NCI-H2107 (cell line): ENCODE data around the gene CNTNAP2.
"Not testable (repeated sequence)": the region's sequence is repeated elsewhere in the genome, so short reads cannot be mapped to it uniquely, and the experiment has no call there.

Experiments used
- DNase-seq: peaks from one replicate; lab custom pipeline; 2025; lab: John Stamatoyannopoulos, UW

CNTNAP2 gene

GRCh38 chr7:148303295-148304082 is 2186.9 kb downstream of the CNTNAP2 start:
- no peak for DNase-seq

DNA sequence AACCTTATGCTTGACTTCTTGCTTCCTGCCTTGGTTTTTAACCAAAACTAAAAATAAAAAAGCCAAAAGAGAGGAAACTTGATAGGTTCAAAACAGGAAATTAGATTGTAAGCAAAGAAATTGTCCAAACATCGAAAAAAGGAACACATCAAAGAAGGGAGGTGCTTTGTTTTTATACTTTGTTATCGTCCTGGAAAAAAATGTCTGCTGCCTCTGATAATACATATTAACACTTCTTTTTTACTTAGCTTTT is 2187.4 kb downstream of the CNTNAP2 start:
- DNase-seq: no peak

GRCh38 chr7:148304456-148304855 is 2187.9 kb downstream of the CNTNAP2 start:
- DNase-seq: no peak

DNA sequence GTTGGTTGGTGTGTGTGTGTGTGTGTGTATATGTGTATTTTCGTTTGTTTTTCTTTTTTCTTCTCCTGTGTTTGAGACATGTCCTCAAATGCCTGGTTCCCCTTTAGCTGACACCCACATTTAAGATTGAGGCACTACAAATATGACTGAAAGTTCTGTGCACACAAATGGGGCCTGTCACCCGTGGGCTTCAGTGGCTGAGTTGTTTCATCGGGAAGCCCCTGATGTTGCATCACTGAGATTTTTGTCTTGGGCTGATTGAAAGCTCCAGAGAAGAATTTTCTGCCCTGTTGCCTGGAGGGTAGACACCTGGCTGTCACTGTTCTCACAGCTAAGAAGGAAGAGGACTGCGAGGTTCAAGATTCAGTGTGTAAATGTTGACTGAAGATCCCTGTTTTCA is 2190.2 kb downstream of the CNTNAP2 start:
- no peak for DNase-seq

GRCh38 chr7:148318102-148318811 is 2201.7 kb downstream of the CNTNAP2 start:
- DNase-seq: no peak

DNA sequence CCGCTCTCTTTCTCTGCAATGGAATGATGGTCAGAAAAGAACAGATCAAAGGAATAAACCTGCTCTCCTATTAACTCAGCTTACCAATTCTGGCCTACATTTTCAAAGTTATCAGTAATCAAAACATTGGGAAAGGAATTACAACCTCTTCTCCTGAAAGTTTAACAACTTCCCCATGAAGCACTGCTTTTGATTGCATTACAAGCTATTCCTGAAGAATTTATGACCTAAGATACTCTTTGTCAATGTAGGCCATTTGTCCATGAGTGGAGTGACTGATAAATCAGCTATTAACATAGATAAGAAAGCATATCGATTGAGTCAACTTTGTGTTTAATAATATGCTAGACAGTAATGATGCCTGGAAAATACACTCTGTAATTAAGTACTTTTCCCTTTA is 2202.2 kb downstream of the CNTNAP2 start:
- no peak for DNase-seq

DNA sequence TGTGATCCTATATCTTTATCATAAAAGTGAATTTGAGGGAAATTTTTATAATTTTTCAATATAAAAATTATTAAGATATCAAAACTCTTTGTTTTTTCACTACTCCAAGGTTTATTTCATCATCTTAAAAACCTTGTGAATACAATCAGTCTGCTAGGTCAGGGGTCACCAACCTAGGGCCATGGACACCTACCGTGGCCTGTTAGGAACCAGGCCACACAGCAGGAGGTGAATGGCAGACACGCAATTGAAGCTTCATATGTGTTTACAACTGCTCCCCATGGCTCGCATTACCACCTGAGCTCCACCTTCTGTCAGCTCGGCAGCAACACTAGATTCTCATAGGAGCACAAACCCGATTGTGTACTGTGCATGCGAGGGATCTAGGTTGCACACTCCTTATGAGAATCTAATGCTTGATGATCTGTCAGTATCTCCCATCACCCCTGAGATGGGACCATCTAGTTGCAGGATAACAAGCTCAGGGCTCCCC is 2202.8 kb downstream of the CNTNAP2 start:
- no peak for DNase-seq

DNA sequence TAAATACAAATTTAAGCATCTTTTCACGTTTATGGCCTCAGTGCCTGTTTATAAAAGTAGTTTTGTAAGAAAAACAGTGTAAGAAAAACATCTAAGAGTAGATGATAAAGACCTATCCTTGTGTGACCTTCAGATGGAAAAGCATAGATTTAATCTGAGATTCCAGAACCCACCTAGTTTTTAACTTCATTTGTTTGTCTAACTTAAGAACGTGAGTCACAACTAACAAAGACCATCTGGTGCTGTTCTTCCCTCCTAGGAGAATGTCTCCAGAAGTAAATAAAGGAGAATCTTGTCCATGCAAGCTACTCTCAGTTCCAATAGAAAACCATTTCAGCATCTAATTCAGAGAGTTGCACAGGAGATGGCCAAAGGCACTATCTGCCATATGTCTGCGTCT is 2208.6 kb downstream of the CNTNAP2 start:
- DNase-seq: no peak

DNA sequence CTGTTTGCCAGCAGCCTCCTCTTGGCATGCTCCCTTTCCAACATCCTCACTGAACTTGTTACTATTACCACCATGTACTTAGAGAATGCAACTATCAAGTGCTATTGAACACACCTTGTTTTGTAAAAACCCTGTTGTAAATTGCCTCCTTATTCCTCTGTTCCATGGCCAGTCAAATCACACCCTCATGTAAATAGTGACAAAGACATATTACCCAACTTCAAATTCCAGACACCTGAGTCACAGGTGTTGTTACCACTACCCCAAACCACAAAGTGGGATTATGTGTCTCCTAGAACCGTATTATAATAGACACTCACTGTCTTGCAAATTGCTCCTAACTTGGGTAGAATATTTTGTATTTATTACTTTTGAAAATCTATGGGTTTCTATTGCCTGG is 2210.8 kb downstream of the CNTNAP2 start:
- no peak for DNase-seq

DNA sequence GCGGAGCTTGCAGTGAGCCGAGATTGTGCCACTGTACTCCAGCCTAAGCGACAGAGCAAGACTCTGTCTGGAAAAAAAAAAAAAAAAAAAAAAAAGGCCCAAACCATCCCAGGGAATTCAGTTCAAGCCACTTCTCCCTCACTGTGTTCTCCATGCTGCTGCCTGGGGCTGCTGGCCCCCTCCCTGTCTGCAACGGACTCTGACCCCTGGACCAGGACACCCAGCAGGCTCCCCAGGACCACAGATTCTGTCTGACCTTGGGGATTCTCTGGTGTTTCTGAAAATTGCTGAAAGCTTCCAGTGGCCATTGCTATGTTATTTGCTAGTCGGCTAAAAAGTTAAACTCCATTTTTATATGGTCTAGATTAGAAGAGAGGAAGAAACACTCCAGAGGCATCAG is 2212.3 kb downstream of the CNTNAP2 start:
- no peak for DNase-seq

- no peak for DNase-seq
These were observed 2213.7 kb downstream of the CNTNAP2 start for GRCh38 chr7:148330124-148330818.

DNA sequence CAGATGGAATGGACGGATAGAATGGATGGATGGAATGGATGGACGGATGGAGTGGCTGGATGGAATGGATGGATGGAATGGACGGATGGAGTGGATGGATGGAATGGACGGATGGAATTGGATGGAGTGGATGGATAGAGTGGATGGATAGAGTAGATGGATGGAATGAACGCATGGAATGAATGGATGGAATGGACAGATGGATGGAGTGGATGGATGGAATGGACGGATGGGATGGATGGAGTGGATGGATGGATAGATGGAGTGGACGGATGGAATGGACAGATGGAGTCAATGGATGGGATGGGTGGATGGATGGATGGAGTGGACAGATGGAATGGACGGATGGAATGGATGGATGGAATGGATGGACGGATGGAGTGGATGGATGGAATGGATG is 2214.2 kb downstream of the CNTNAP2 start:
- DNase-seq: no peak

DNA sequence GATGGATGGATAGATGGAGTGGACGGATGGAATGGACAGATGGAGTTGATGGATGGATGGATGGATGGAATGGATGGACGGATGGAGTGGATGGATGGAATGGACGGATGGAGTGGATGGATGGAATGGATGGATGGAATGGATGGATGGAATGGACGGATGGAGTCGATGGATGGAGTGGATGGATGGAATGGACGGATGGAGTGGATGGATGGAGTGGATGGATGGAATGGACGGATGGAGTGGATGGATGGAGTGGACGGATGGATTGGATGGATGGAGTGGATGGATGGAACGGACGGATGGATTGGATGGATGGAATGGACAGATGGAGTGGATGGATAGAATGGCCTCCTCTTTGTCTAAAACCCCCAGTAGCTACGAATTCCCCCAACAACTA is 2214.9 kb downstream of the CNTNAP2 start:
- not testable (repeated sequence) for DNase-seq

DNA sequence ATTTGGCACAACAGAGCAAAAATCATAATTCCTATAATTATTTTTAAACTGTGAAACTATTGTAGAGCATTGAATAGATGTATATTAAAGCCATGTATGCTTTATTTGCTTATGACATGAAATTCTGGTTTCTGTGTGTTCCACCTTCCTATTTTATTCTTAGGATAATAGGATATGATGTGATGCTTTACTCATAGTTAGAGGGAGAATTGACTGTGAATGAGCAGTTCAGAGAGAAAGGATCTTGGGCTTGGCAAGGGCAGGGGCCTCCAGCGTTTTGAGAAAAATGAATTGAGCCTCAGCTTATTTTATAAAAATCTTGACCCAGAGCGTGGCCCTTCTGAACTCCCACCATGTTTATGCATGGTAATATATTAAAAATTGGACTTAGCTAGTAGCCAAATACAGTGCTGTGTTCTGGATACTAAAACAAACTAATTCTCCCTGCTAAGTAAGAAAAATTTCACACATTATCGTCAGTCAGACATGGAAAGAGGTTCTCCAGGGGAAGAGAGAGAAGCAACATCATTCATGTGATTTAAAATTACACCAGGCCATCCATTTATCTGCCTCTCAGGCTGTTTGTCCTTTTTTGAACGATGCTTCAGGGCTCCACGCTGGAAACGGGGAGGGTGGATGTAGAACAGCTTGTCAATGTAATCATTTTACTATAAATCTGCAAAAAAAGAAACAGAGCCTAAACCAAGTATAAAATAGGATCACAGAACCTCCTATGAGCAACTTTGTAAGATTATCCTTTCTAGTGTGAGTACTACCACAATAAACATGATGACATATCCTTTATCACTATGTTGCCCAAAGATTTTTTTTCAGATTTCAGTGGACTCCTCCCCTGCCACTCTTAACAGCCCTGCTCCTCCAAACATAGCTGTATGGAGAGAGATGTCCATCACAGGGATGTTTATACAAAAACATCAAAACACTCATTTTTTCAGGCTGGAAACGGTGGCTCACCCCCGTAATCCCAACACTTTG is 2215.9 kb downstream of the CNTNAP2 start:
- DNase-seq: no peak

GRCh38 chr7:148334441-148334956 is 2217.9 kb downstream of the CNTNAP2 start:
- no peak for DNase-seq

GRCh38 chr7:148334959-148335577 is 2218.5 kb downstream of the CNTNAP2 start:
- no peak for DNase-seq

DNA sequence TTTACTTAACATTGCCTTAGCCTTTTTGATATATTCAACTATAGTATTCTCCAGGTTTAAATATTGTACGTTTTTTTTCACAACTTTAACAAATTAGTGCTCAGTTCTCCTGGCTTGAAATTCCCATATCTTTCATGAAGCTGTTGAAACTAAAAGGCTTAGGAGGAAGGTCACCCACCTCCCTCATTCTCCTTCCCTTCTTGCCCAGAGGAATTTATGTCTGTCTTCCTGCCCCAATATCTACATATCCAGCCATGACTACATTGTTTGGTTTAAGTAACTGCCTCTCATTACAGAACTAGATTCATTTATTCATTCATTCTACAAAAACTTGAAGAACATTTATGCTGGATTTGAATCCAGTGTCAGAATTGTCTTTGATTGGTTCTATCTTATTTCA is 2219.2 kb downstream of the CNTNAP2 start:
- no peak for DNase-seq

DNA sequence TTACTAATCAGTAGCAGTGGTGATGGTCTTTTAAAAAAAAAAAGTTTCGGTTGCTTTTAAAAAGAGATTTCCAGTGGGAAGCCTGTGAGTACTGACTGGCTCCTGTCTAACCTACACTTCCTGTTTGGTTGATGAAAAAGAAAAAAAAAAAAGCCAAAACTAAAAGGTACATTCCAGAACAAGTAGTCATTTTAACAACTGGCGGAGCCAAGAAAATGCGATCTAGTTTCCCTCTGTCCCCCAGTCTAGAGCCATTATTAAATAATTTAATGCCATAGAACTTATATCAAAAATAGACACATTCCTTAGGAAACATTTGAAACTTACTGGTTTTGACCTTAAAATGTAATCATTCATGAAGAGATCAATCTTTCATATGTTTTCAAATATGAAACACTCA is 2219.8 kb downstream of the CNTNAP2 start:
- no peak for DNase-seq

- no peak for DNase-seq
These were observed 2220.8 kb downstream of the CNTNAP2 start for GRCh38 chr7:148337246-148337965.

DNA sequence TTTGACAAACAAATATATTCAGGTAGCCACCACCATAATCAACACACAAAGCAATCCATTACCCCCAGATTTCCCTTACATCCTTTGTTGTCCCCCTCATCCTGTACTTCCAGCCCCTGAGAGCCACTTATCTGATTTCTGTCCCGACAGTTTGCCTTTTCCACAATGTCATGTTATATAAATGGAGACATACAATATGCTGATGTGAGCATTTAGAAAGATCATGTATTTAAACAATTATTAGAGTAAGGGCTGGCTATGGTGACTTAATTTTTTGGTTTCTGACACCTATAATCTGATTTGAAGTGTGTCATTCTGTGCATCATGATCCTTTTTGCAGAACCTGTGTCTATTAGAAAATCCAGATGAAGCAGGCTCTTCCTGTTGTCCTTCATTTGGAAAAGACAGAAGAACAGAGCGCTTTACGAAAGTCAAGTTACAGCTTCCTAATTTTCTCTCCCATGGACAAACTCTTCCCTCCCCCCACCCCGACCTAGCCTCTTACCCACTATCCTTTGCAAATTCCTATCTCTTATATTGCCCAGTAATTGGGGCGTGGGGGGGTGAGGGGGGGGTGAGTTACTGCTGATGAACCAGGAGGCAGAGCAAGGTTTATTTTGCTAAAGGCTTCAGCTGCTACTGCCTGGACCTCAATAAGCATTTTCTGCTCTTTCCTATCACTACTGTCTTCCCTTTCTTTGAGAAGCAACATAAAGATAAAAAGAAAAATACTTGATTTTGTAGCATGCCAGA is 2221.6 kb downstream of the CNTNAP2 start:
- DNase-seq: no peak
